Peyer's patch (tissue), 4 donors: ENCODE measurements around the gene IMPDH1. TPM values are rescaled to one million over a fixed set of nuclear protein-coding genes. Genes with fewer than 3 reads are reported as not detected.

ENCODE experiments used
- DNase-seq, 3 donors: peaks; one replicate each; pipeline ENCODE4 v3.0.0-alpha.2; 2017 to 2019
- H3K27ac ChIP-seq, 4 donors: fragments of 200-600 bp; sonication (generic); one replicate each; pipeline ENCODE4 v1.5.1; 2016 to 2019
- H3K27me3 ChIP-seq, 2 donors: fragments of 200-600 bp; sonication (generic); one replicate each; pipeline ENCODE4 v1.5.1; 2019
- H3K36me3 ChIP-seq, 3 donors: fragments of 200-600 bp; sonication (generic); one replicate each; pipeline ENCODE4 v1.5.1; 2016 to 2019
- H3K4me1 ChIP-seq, 4 donors: fragments of 200-600 bp; sonication (generic); one replicate each; pipeline ENCODE4 v1.5.1; 2016 to 2019
- H3K4me3 ChIP-seq, 4 donors: fragments of 200-600 bp; sonication (generic); 1 replicate in 3 of 4; 2 replicates in 1 of 4; pipeline ENCODE4 v1.5.1; 2016 to 2019; ENCODE audit warnings: mild to moderate bottlenecking in 1 of 4
- H3K9me3 ChIP-seq, 4 donors: fragments of 200-600 bp; sonication (generic); one replicate each; pipeline ENCODE4 v1.5.1; 2016 to 2019; ENCODE audit warnings: mild to moderate bottlenecking in 1 of 4
- POLR2A ChIP-seq, 2 donors: fragments of 450-650 bp; IDR thresholded peaks; one replicate each; pipeline ENCODE4 v1.5.1; 2017; ENCODE audit warnings: antibody characterized with exemption in 2 of 2, mild to moderate bottlenecking in 2 of 2, moderate library complexity in 2 of 2
- total RNA-seq, 4 donors: library from RNA; depleted of rRNA; stranded (reverse); fragments of >200 nt; gene quantifications; one replicate each; pipeline ENCODE4 v1.1.0, GENCODE V29; 2016
- TF ChIP-seq, protein P1 (sequence below), 6 experiments: fragments of 450-650 bp in 4 of 6; fragments of 200-600 bp in 2 of 6; sonication (generic) in 1 of 6; IDR thresholded peaks; one replicate each; pipeline ENCODE4 v1.5.1; 2017 to 2019; ENCODE audit warnings: antibody characterized with exemption in 6 of 6, mild to moderate bottlenecking in 3 of 6, moderate library complexity in 1 of 6

The IMPDH1 gene
- total RNA-seq, 4 donors from 2014 or later = 7.9 to 45.4 (median 14.8) TPM

- Histone ChIP-seq H3K4me1 (peaks cover 0 to 14% (median 5%) of the 10 kb centered on the region in 4 donors), H3K4me3 (no peak overlapping the region), H3K9me3 (no peaks in the 10 kb centered on the region), H3K27ac (no peak overlapping the region), H3K36me3 (no peaks in the 10 kb centered on the region), H3K27me3 (peaks cover 0 to 6% of the 10 kb centered on the region in 2 donors)
- DNase-seq = no peak
- TF ChIP-seq, protein P1, sequence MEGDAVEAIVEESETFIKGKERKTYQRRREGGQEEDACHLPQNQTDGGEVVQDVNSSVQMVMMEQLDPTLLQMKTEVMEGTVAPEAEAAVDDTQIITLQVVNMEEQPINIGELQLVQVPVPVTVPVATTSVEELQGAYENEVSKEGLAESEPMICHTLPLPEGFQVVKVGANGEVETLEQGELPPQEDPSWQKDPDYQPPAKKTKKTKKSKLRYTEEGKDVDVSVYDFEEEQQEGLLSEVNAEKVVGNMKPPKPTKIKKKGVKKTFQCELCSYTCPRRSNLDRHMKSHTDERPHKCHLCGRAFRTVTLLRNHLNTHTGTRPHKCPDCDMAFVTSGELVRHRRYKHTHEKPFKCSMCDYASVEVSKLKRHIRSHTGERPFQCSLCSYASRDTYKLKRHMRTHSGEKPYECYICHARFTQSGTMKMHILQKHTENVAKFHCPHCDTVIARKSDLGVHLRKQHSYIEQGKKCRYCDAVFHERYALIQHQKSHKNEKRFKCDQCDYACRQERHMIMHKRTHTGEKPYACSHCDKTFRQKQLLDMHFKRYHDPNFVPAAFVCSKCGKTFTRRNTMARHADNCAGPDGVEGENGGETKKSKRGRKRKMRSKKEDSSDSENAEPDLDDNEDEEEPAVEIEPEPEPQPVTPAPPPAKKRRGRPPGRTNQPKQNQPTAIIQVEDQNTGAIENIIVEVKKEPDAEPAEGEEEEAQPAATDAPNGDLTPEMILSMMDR (IDR thresholded peaks at IDR 0.05) = no peak
- TF ChIP-seq POLR2A (IDR thresholded peaks at IDR 0.05) = no peak
These were observed 45.5 kb downstream of the IMPDH1 start for GRCh38 chr7:128364166-128364870.

DNA sequence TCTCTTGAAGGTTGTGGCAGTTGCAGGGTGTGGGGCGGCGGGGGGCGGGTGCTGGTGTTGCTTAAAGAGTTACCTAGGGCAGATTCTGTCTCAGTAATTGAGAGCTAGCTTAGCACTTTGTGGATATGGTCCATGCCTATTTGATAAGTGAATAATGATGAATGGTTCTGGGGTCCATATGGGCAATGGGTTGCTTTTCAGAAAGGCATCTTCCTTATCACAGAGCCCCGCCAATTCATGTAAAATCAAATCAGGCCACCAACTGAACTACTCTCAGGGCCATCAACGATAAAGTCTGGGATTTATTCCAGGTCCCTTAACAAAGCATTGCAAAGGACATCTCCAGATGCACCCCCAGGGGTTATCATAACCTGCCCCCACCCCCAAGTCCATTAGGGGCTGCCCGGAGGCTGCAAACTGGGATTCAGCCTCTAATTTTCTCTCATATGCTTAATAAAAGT is 46.5 kb downstream of the IMPDH1 start:
- Histone ChIP-seq H3K9me3 (no peaks in the 10 kb centered on the region), H3K27me3 (peaks cover 0 to 6% of the 10 kb centered on the region in 2 donors), H3K4me3 (no peak overlapping the region), H3K36me3 (no peaks in the 10 kb centered on the region), H3K27ac (no peak overlapping the region), H3K4me1 (peaks cover 0 to 14% (median 5%) of the 10 kb centered on the region in 4 donors)
- TF ChIP-seq, protein P1 (IDR thresholded peaks at IDR 0.05) = no peak
- TF ChIP-seq POLR2A (IDR thresholded peaks at IDR 0.05) = no peak
- no peak for DNase-seq

DNA sequence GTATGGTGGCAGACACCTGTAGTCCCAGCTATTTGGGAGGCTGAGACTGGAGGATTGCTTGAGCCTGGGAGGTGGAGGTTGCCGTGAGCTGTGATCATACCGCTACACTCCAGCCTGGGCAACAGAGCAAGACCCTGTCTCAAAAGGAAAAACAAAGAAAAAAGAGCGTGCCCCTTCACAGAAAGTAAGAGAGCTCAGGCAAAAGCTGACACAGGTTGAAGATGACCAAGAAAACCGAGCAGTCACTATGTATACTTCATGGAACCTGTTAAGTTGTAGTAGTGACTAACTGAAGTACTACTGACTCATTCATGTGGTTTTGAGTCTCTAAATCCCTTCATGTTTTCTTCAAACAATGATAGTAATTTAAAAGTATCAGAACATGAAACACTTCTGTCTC is 47.1 kb downstream of the IMPDH1 start:
- Histone ChIP-seq H3K9me3 (no peaks in the 10 kb centered on the region), H3K27me3 (peaks cover 0 to 6% of the 10 kb centered on the region in 2 donors), H3K36me3 (no peaks in the 10 kb centered on the region), H3K4me1 (peaks cover 0 to 14% (median 5%) of the 10 kb centered on the region in 4 donors), H3K27ac (no peak overlapping the region), H3K4me3 (no peak overlapping the region)
- no peak for DNase-seq
- no peak for TF ChIP-seq POLR2A (IDR thresholded peaks at IDR 0.05)
- TF ChIP-seq, protein P1 (IDR thresholded peaks at IDR 0.05) = no peak

- no peaks in the 10 kb centered on the region for H3K36me3 ChIP-seq
- no peaks in the 10 kb centered on the region for H3K9me3 ChIP-seq
- H3K27ac ChIP-seq = no peak within 1 kb of the TSS
- peaks cover 0 to 14% (median 5%) of the 10 kb centered on the region in 4 donors for H3K4me1 ChIP-seq
- DNase-seq = no peak
- H3K4me3 ChIP-seq = peak within 1 kb of the TSS; percentile 30 to 54 (median 52)
- TF ChIP-seq, protein P1 (IDR thresholded peaks at IDR 0.05) = no peak
- no peak for TF ChIP-seq POLR2A (IDR thresholded peaks at IDR 0.05)
- peaks cover 0 to 6% of the 10 kb centered on the region in 2 donors for H3K27me3 ChIP-seq
These were observed 48.1 kb downstream of the IMPDH1 start, which contains the start of gene PRRT4 for GRCh38 chr7:128361411-128362379. TSS of gene PRRT4 (minus strand) at chr7:128361690.

DNA sequence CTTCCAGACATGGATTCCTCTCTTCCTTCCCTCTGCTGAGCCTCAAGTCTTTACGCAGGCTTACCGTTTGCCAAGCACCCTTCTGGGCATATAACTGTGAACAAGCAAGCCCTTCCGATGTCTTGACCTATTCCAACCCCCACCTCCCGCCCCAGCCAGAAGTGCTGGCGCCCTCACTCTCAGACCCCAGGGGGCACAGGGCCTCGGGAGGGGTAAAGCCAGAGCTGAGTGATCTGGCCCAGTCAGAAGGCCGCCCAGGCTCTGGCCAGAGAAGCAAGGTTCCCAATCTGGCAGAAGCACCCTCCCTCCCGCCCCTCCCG is 49.5 kb downstream of the IMPDH1 start:
- H3K4me1 ChIP-seq = peaks cover 0 to 14% (median 5%) of the 10 kb centered on the region in 4 donors
- no peak overlapping the region for H3K27ac ChIP-seq
- H3K27me3 ChIP-seq = peaks cover 0 to 6% of the 10 kb centered on the region in 2 donors
- H3K36me3 ChIP-seq = no peaks in the 10 kb centered on the region
- no peaks in the 10 kb centered on the region for H3K9me3 ChIP-seq
- H3K4me3 ChIP-seq = peak overlapping the region in 2 of 4 donors; percentile 51 to 52
- TF ChIP-seq, protein P1 (IDR thresholded peaks at IDR 0.05) = no peak
- no peak for TF ChIP-seq POLR2A (IDR thresholded peaks at IDR 0.05)
- DNase-seq = no peak
